GM23338 (cell line): ENCODE results near the gene RFPL4A. TPM values are rescaled to one million over a fixed set of nuclear protein-coding genes. Genes with fewer than 3 reads are reported as not detected.

Experiments used
- ATAC-seq: fragments of 200-7000 bp; cut with Tn5 transposase; 3 replicates; pipeline ENCODE4 v1.9.1; 2020
- DNase-seq: peaks from one replicate; pipeline ENCODE4 v3.0.0-alpha.2; 2015; ENCODE audit warnings: low spot score
- H2AFZ ChIP-seq: fragments of 200-600 bp; sonication (generic); 2 replicates; pipeline ENCODE4 v1.8.0; 2016; ENCODE audit warnings: antibody characterized with exemption, mild to moderate bottlenecking, moderate library complexity
- H3F3A ChIP-seq: fragments of 200-600 bp; sonication (generic); replicated peaks from 2 replicates; pipeline ENCODE4 v1.8.0; 2017; ENCODE audit warnings: antibody characterized with exemption, mixed run types, low read depth
- H3K27ac ChIP-seq: fragments of 200-600 bp; sonication (generic); 2 replicates; pipeline ENCODE4 v1.6.1; 2016; ENCODE audit warnings: low read depth
- H3K27me3 ChIP-seq: fragments of 200-600 bp; sonication (generic); 2 replicates; pipeline ENCODE4 v1.8.0; 2016; ENCODE audit warnings: mild to moderate bottlenecking, mixed run types, moderate library complexity; ENCODE audit not compliant: insufficient read depth
- H3K36me3 ChIP-seq: fragments of 200-600 bp; sonication (generic); 2 replicates; pipeline ENCODE4 v1.8.0; 2016; ENCODE audit warnings: mild to moderate bottlenecking; ENCODE audit not compliant: insufficient read depth
- H3K4me1 ChIP-seq: fragments of 200-600 bp; sonication (generic); 2 replicates; pipeline ENCODE4 v1.8.0; 2016; ENCODE audit warnings: mild to moderate bottlenecking, moderate library complexity; ENCODE audit not compliant: insufficient read depth
- H3K4me2 ChIP-seq: fragments of 200-600 bp; sonication (generic); 2 replicates; pipeline ENCODE4 v1.7.1; 2017; ENCODE audit warnings: mixed run types
- H3K4me3 ChIP-seq: fragments of 200-600 bp; sonication (generic); 2 replicates; pipeline ENCODE4 v1.6.1; 2016; ENCODE audit warnings: mixed run types
- H3K79me2 ChIP-seq: fragments of 200-600 bp; sonication (generic); replicated peaks from 2 replicates; pipeline ENCODE4 v1.8.0; 2017; ENCODE audit warnings: mild to moderate bottlenecking; ENCODE audit not compliant: insufficient read depth
- H3K9me2 ChIP-seq: fragments of 200-600 bp; sonication (generic); 2 replicates; pipeline ENCODE4 v1.8.0; 2017; ENCODE audit not compliant: insufficient read depth
- H4K20me1 ChIP-seq: fragments of 200-600 bp; sonication (generic); replicated peaks from 2 replicates; pipeline ENCODE4 v1.8.0; 2017; ENCODE audit warnings: mild to moderate bottlenecking; ENCODE audit not compliant: insufficient read depth
- H3K27ac Mint-ChIP-seq: 2 replicates; pipeline ENCODE4 v1.8.0; 2020; ENCODE audit warnings: inconsistent platforms, mild to moderate bottlenecking, moderate library complexity, mixed read lengths
- H3K27me3 Mint-ChIP-seq: 3 replicates; pipeline ENCODE4 v1.8.0; 2022; ENCODE audit warnings: low read depth, mild to moderate bottlenecking, moderate library complexity, mixed read lengths, inconsistent platforms; ENCODE audit not compliant: insufficient read depth, poor library complexity
- H3K36me3 Mint-ChIP-seq: 3 replicates; pipeline ENCODE4 v1.8.0; 2021; ENCODE audit warnings: low read depth, mild to moderate bottlenecking, inconsistent platforms, moderate library complexity, mixed read lengths
- H3K4me1 Mint-ChIP-seq: 3 replicates; pipeline ENCODE4 v1.8.0; 2020; ENCODE audit warnings: mild to moderate bottlenecking, inconsistent platforms, mixed read lengths
- H3K4me3 Mint-ChIP-seq: 3 replicates; pipeline ENCODE4 v1.8.0; 2021; ENCODE audit warnings: moderate library complexity, mild to moderate bottlenecking, inconsistent platforms, mixed read lengths
- H3K9me3 Mint-ChIP-seq: 3 replicates; pipeline ENCODE4 v1.8.0; 2020; ENCODE audit warnings: moderate library complexity, mild to moderate bottlenecking, inconsistent platforms, mixed read lengths
- EZH2 ChIP-seq: fragments of 200-600 bp; sonication (generic); IDR thresholded peaks from one replicate; pipeline ENCODE4 v1.8.0; 2017; ENCODE audit warnings: antibody characterized with exemption, mild to moderate bottlenecking, low read depth; ENCODE audit not compliant: unreplicated experiment
- EZH2phosphoT487 ChIP-seq: fragments of 200-600 bp; sonication (generic); IDR thresholded peaks from one replicate; pipeline ENCODE4 v1.8.1; 2018; ENCODE audit warnings: antibody characterized with exemption; ENCODE audit not compliant: unreplicated experiment
- JUNB ChIP-seq: IDR thresholded peaks from one replicate; pipeline ENCODE4 v1.6.1; 2016; ENCODE audit warnings: antibody characterized with exemption; ENCODE audit not compliant: unreplicated experiment
- NANOG ChIP-seq: IDR thresholded peaks from 2 replicates; pipeline ENCODE4 v1.6.1; 2016; ENCODE audit warnings: antibody characterized with exemption, borderline replicate concordance
- POLR2AphosphoS5 ChIP-seq: IDR thresholded peaks from 2 replicates; pipeline ENCODE4 v1.6.1; 2016; ENCODE audit warnings: antibody characterized with exemption, low read depth
- STAT1 ChIP-seq: IDR thresholded peaks from one replicate; pipeline ENCODE4 v1.6.1; 2016; ENCODE audit warnings: antibody characterized with exemption; ENCODE audit not compliant: unreplicated experiment
- ZNF114 ChIP-seq: fragments of 250-450 bp; sonication (Bioruptor Pico); IDR thresholded peaks from 2 replicates; pipeline ENCODE4 v1.5.0; 2020; ENCODE audit warnings: mild to moderate bottlenecking, moderate library complexity
- ZNF331 ChIP-seq: fragments of 250-450 bp; sonication (Bioruptor Pico); IDR thresholded peaks from 2 replicates; pipeline ENCODE4 v1.5.0; 2020; ENCODE audit warnings: low read depth, mild to moderate bottlenecking, moderate library complexity
- polyA plus RNA-seq: library from polyadenylated mRNA; unstranded; fragments of >200 nt; fragmentation: Nextera tagmentation; extraction: Ambion mirVana; gene quantifications from 2 replicates; pipeline ENCODE4 v1.2.1, GENCODE V29; 2016
- total RNA-seq: library from RNA; depleted of rRNA; stranded (reverse); fragments of >200 nt; shearing (Covaris generic); gene quantifications from 2 replicates; pipeline ENCODE4 v1.2.3, GENCODE V29; 2014
- TF ChIP-seq, protein P1 (sequence below): IDR thresholded peaks from one replicate; pipeline ENCODE4 v1.6.1; 2018; ENCODE audit warnings: antibody characterized with exemption; ENCODE audit not compliant: unreplicated experiment
- TF ChIP-seq, protein P2 (sequence below): IDR thresholded peaks from 2 replicates; pipeline ENCODE4 v1.6.1; 2016; ENCODE audit warnings: antibody characterized with exemption
- TF ChIP-seq, protein P3 (sequence below): fragments of 250-450 bp; sonication (Bioruptor Pico); IDR thresholded peaks from 2 replicates; pipeline ENCODE4 v1.5.0; 2020; ENCODE audit warnings: mild to moderate bottlenecking, moderate library complexity
- TF ChIP-seq, protein P4 (sequence below), 2 experiments: fragments of 200-600 bp in 1 of 2; sonication (generic) in 1 of 2; conservative IDR thresholded peaks; 2 replicates each; pipeline versions ENCODE4 v1.5.1 to v1.6.1; 2016 to 2017; ENCODE audit warnings: antibody characterized with exemption in 2 of 2, low read depth in 2 of 2, mild to moderate bottlenecking in 2 of 2, moderate library complexity in 1 of 2

RFPL4A gene
- total and polyA plus RNA-seq, 2 experiments from 2014 or later, result not detected

GRCh38 chr19:55716531-55716930, 42.4 kb upstream of the RFPL4A start:
- peaks cover 94% of the 10 kb centered on the region for H3K9me3 Mint-ChIP-seq
- no peaks in the 10 kb centered on the region for H3K27me3 ChIP-seq
- H3K4me1 ChIP-seq, result no peaks in the 10 kb centered on the region
- H3K27ac ChIP-seq, result no peak overlapping the region
- H3K4me3 ChIP-seq, result no peak overlapping the region
- no peak for ATAC-seq
- DNase-seq, result no peak
- H3K4me1 Mint-ChIP-seq, result no peaks in the 10 kb centered on the region
- H3K79me2 ChIP-seq, result no peaks in the 10 kb centered on the region
- H3K4me3 Mint-ChIP-seq, result no peak overlapping the region
- no peak overlapping the region for H3K27ac Mint-ChIP-seq
- H3K9me2 ChIP-seq, result no peaks in the 10 kb centered on the region
- H3K36me3 ChIP-seq, result peaks cover 3% of the 10 kb centered on the region; the same call in 1 of the 2 replicates
- H3K4me2 ChIP-seq, result no peak overlapping the region
- H3K36me3 Mint-ChIP-seq, result peaks cover 57% of the 10 kb centered on the region
- TF ChIP-seq, protein P1, sequence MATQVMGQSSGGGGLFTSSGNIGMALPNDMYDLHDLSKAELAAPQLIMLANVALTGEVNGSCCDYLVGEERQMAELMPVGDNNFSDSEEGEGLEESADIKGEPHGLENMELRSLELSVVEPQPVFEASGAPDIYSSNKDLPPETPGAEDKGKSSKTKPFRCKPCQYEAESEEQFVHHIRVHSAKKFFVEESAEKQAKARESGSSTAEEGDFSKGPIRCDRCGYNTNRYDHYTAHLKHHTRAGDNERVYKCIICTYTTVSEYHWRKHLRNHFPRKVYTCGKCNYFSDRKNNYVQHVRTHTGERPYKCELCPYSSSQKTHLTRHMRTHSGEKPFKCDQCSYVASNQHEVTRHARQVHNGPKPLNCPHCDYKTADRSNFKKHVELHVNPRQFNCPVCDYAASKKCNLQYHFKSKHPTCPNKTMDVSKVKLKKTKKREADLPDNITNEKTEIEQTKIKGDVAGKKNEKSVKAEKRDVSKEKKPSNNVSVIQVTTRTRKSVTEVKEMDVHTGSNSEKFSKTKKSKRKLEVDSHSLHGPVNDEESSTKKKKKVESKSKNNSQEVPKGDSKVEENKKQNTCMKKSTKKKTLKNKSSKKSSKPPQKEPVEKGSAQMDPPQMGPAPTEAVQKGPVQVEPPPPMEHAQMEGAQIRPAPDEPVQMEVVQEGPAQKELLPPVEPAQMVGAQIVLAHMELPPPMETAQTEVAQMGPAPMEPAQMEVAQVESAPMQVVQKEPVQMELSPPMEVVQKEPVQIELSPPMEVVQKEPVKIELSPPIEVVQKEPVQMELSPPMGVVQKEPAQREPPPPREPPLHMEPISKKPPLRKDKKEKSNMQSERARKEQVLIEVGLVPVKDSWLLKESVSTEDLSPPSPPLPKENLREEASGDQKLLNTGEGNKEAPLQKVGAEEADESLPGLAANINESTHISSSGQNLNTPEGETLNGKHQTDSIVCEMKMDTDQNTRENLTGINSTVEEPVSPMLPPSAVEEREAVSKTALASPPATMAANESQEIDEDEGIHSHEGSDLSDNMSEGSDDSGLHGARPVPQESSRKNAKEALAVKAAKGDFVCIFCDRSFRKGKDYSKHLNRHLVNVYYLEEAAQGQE, result no peak
- TF ChIP-seq POLR2AphosphoS5, result no peak
- TF ChIP-seq NANOG, result no peak
- no peak for TF ChIP-seq ZNF331 (CRISPR knock-in tag)
- TF ChIP-seq JUNB, result no peak
- TF ChIP-seq STAT1, result no peak
- TF ChIP-seq, protein P2, sequence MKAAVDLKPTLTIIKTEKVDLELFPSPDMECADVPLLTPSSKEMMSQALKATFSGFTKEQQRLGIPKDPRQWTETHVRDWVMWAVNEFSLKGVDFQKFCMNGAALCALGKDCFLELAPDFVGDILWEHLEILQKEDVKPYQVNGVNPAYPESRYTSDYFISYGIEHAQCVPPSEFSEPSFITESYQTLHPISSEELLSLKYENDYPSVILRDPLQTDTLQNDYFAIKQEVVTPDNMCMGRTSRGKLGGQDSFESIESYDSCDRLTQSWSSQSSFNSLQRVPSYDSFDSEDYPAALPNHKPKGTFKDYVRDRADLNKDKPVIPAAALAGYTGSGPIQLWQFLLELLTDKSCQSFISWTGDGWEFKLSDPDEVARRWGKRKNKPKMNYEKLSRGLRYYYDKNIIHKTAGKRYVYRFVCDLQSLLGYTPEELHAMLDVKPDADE, result no peak
- TF ChIP-seq EZH2phosphoT487, result no peak
- TF ChIP-seq, protein P3, sequence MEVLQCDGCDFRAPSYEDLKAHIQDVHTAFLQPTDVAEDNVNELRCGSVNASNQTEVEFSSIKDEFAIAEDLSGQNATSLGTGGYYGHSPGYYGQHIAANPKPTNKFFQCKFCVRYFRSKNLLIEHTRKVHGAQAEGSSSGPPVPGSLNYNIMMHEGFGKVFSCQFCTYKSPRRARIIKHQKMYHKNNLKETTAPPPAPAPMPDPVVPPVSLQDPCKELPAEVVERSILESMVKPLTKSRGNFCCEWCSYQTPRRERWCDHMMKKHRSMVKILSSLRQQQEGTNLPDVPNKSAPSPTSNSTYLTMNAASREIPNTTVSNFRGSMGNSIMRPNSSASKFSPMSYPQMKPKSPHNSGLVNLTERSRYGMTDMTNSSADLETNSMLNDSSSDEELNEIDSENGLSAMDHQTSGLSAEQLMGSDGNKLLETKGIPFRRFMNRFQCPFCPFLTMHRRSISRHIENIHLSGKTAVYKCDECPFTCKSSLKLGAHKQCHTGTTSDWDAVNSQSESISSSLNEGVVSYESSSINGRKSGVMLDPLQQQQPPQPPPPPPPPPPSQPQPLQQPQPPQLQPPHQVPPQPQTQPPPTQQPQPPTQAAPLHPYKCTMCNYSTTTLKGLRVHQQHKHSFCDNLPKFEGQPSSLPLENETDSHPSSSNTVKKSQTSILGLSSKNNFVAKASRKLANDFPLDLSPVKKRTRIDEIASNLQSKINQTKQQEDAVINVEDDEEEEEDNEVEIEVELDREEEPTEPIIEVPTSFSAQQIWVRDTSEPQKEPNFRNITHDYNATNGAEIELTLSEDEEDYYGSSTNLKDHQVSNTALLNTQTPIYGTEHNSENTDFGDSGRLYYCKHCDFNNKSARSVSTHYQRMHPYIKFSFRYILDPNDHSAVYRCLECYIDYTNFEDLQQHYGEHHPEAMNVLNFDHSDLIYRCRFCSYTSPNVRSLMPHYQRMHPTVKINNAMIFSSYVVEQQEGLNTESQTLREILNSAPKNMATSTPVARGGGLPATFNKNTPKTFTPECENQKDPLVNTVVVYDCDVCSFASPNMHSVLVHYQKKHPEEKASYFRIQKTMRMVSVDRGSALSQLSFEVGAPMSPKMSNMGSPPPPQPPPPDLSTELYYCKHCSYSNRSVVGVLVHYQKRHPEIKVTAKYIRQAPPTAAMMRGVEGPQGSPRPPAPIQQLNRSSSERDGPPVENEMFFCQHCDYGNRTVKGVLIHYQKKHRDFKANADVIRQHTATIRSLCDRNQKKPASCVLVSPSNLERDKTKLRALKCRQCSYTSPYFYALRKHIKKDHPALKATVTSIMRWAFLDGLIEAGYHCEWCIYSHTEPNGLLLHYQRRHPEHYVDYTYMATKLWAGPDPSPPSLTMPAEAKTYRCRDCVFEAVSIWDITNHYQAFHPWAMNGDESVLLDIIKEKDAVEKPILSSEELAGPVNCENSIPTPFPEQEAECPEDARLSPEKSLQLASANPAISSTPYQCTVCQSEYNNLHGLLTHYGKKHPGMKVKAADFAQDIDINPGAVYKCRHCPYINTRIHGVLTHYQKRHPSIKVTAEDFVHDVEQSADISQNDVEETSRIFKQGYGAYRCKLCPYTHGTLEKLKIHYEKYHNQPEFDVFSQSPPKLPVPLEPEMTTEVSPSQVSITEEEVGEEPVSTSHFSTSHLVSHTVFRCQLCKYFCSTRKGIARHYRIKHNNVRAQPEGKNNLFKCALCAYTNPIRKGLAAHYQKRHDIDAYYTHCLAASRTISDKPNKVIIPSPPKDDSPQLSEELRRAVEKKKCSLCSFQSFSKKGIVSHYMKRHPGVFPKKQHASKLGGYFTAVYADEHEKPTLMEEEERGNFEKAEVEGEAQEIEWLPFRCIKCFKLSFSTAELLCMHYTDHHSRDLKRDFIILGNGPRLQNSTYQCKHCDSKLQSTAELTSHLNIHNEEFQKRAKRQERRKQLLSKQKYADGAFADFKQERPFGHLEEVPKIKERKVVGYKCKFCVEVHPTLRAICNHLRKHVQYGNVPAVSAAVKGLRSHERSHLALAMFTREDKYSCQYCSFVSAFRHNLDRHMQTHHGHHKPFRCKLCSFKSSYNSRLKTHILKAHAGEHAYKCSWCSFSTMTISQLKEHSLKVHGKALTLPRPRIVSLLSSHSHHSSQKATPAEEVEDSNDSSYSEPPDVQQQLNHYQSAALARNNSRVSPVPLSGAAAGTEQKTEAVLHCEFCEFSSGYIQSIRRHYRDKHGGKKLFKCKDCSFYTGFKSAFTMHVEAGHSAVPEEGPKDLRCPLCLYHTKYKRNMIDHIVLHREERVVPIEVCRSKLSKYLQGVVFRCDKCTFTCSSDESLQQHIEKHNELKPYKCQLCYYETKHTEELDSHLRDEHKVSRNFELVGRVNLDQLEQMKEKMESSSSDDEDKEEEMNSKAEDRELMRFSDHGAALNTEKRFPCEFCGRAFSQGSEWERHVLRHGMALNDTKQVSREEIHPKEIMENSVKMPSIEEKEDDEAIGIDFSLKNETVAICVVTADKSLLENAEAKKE (CRISPR knock-in tag), result no peak
- TF ChIP-seq, protein P4, sequence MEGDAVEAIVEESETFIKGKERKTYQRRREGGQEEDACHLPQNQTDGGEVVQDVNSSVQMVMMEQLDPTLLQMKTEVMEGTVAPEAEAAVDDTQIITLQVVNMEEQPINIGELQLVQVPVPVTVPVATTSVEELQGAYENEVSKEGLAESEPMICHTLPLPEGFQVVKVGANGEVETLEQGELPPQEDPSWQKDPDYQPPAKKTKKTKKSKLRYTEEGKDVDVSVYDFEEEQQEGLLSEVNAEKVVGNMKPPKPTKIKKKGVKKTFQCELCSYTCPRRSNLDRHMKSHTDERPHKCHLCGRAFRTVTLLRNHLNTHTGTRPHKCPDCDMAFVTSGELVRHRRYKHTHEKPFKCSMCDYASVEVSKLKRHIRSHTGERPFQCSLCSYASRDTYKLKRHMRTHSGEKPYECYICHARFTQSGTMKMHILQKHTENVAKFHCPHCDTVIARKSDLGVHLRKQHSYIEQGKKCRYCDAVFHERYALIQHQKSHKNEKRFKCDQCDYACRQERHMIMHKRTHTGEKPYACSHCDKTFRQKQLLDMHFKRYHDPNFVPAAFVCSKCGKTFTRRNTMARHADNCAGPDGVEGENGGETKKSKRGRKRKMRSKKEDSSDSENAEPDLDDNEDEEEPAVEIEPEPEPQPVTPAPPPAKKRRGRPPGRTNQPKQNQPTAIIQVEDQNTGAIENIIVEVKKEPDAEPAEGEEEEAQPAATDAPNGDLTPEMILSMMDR (conservative IDR thresholded peaks at IDR 0.05; ENCODE audit: low read depth in 2 of 2), result no peak
- TF ChIP-seq EZH2, result no peak
- TF ChIP-seq ZNF114 (CRISPR knock-in tag), result no peak
- H2AFZ ChIP-seq, result no peak overlapping the region
- H3K27me3 Mint-ChIP-seq, result peaks cover 26% of the 10 kb centered on the region
- H4K20me1 ChIP-seq, result no peaks in the 10 kb centered on the region
- no peaks in the 10 kb centered on the region for H3F3A ChIP-seq
